GM06990 (cell line): ENCODE data around the gene ZBTB21.

Source experiments
- DNase-seq: peaks from one replicate; pipeline ENCODE4 v3.0.0-alpha.2; 2011; ENCODE audit not compliant: insufficient read length; ENCODE audit errors: extremely low read depth
- H3K27me3 ChIP-seq: replicated peaks from 2 replicates; pipeline ENCODE4 v1.6.0; 2011; ENCODE audit warnings: low read length; ENCODE audit not compliant: control insufficient read depth, insufficient read depth
- H3K36me3 ChIP-seq: 2 replicates; pipeline ENCODE4 v1.5.1; 2011; ENCODE audit warnings: low read length; ENCODE audit not compliant: control insufficient read depth, insufficient read depth
- H3K4me3 ChIP-seq: replicated peaks from 2 replicates; pipeline ENCODE4 v1.5.1; 2011; ENCODE audit warnings: low read depth, mild to moderate bottlenecking, control low read depth, low read length
- CTCF ChIP-seq: IDR thresholded peaks from 2 replicates; pipeline ENCODE4 v1.5.1; 2011; ENCODE audit warnings: low read length, control low read depth, mild to moderate bottlenecking, inconsistent platforms; ENCODE audit not compliant: insufficient read depth, poor library complexity, severe bottlenecking

The ZBTB21 gene

DNA sequence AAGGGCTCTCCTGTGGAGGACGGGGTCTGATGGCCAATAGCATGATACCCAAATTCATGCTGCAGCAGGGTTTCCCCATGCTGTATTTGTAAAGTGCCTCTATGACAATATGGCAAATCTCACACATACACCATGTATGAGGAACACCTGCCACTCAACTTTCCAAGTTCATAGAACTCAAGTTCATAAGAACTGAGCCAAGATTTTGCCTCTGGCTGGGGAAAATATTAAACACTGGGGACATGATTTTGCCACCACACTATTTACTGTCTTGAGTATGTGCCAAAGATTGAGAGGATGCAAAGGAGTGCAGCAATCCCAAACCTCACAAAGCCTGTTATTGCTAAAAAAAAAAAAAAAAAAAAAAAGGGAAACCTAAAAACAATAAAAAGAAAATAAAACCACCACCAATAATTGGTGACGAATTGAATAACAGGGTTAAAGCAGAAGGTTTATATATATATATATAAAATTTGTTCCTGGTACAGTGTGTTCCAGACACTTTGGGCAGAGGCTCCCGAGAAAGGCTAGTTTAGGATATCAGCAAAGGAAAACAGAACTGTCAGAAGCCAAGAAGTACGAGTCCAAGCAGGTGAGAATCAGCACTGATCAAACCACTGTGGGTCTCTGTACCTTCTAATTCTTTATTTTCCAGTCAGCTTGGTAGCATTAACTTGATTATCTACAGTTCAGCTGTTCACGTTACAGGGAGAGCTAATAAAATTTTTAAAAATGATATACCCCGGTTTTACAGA, 24.3 kb downstream of the ZBTB21 start:
- Histone ChIP-seq H3K36me3 (no peaks in the 10 kb centered on the region), H3K27me3 (no peaks in the 10 kb centered on the region)

DNA sequence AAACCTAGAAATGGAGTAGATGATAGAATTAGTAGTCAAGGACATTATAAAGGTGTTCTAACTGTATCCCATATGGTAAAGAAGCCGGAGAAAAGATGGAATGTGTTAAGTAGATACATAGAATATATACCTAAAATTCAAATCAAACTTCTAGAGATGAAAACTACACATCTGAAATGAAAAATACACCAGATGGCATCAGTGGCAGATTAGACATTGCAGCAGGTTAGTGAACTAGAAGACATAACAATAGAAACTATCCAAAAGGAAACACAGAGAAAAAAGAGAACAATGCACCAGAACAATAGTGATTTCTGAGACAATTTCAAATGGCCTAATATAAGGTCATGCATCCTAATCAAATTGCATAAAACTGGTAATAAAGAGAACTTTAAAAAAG, 26.9 kb downstream of the ZBTB21 start:
- H3K27me3 ChIP-seq: no peaks in the 10 kb centered on the region
- TF ChIP-seq CTCF: no peak
- no peaks in the 10 kb centered on the region for H3K36me3 ChIP-seq
- no peak for DNase-seq
- H3K4me3 ChIP-seq: no peak overlapping the region

More for the DNA sequence above, 24.3 kb downstream of the ZBTB21 start:
- TF ChIP-seq CTCF: no peak
- DNase-seq: no peak
- no peak overlapping the region for H3K4me3 ChIP-seq

GRCh38 chr21:41980561-41980960, 29.6 kb downstream of the ZBTB21 start:
- no peaks in the 10 kb centered on the region for H3K27me3 ChIP-seq
- no peak overlapping the region for H3K4me3 ChIP-seq
- no peak for DNase-seq
- H3K36me3 ChIP-seq: no peaks in the 10 kb centered on the region
- TF ChIP-seq CTCF: no peak

DNA sequence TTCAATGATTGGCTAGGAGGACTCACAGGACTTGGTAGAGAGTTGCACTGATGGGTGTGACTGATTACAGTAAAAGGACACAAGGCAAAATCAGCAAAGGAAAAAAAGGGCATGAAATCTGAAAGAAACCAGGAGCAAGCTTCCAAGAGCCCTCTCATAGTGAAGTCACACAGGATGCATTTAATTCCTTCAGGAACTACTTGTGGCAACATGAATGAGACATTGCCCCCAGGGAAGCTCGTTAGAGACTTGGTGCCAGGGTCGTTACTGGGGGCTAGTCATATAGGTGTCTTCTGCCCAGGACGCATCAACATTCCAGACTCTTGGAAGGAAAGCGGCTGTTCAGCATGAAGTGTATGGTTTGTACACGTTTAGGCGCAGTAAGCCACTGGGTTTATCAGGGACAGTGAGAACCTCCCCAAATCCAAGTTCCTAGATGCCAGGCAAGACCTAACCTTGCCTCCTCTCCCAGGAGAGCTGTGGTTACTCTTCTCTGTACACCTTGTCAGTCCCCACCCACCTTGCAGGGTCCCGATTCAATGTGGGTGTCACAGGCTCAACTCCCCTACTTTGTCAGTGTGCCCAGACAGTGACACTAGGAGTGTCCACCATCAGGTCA, 30.3 kb downstream of the ZBTB21 start:
- Histone ChIP-seq H3K4me3 (no peak overlapping the region), H3K36me3 (no peaks in the 10 kb centered on the region), H3K27me3 (no peaks in the 10 kb centered on the region)
- DNase-seq: no peak
- TF ChIP-seq CTCF: no peak

DNA sequence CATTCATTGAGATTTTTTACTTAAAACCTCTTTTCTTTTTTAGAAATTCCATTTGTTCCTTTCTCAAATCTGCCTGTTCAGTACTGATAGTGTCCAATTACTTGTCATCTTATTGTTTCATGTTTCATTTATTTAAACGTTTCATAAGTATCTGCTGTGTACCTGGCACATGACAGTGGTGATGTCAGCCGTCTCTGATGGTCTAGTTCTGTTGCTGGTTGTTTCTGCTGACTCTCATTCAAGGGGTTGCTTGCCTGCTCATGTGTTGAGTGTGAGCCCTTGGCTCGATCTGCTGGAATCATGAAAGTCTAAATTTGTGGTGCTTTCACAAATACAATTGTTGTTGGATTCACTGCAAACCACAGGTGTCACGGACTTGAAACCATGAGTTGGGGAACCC, 30.8 kb downstream of the ZBTB21 start:
- no peak for TF ChIP-seq CTCF

More for the DNA sequence above, 30.8 kb downstream of the ZBTB21 start:
- Histone ChIP-seq H3K27me3 (no peaks in the 10 kb centered on the region), H3K36me3 (no peaks in the 10 kb centered on the region), H3K4me3 (no peak overlapping the region)
- DNase-seq: no peak
